AG04449 (cell line): ENCODE results near the gene DEFB112.

Experiments used
- CTCF ChIA-PET: fragments of 350-600 bp; formaldehyde crosslinking; extraction: SDS; loops from one replicate; lab custom pipeline; 2021; ENCODE audit warnings: antibody characterized with exemption; lab: Yijun Ruan, JAX
- POLR2A ChIA-PET: fragments of 400-600, 350-600 bp; formaldehyde crosslinking; extraction: SDS; loops from one replicate; lab custom pipeline; 2020; ENCODE audit warnings: antibody characterized with exemption, inconsistent platforms; lab: Yijun Ruan, JAX
- DNase-seq: peaks from one replicate; pipeline ENCODE4 v3.0.0-alpha.2; 2010; ENCODE audit warnings: low read depth, low spot score
- H3K4me3 ChIP-seq: 2 replicates; pipeline ENCODE4 v1.5.1; 2011; ENCODE audit warnings: low read depth, mild to moderate bottlenecking, control low read depth, low read length
- CTCF ChIP-seq: IDR thresholded peaks from one replicate; pipeline ENCODE4 v1.5.1; 2011; ENCODE audit warnings: mild to moderate bottlenecking, moderate library complexity, low read length, control low read depth, inconsistent platforms; ENCODE audit not compliant: insufficient read depth; ENCODE audit errors: missing control alignments

The DEFB112 gene

GRCh38 chr6:50049829-50050228, at the start of gene DEFB112:
Gene DEFB112, minus strand, starts transcription at chr6:50049929. Its CDS starts 60 bp downstream, at chr6:50049869.
- TF ChIP-seq CTCF: no peak
- POLR2A ChIA-PET: no interaction called here
- no peak within 1 kb of the TSS for H3K4me3 ChIP-seq
- CTCF ChIA-PET: no interaction called here
- DNase-seq: no peak

- no peak for TF ChIP-seq CTCF
- H3K4me3 ChIP-seq: no peak overlapping the region
- ChIA-PET CTCF (no interaction called here), POLR2A (no interaction called here)
- DNase-seq: no peak
Measured at GRCh38 chr6:50098641-50098993, 48.9 kb upstream of the DEFB112 start.

GRCh38 chr6:50097966-50098640, 48.4 kb upstream of the DEFB112 start:
- CTCF ChIA-PET: no interaction called here
- TF ChIP-seq CTCF: no peak
- no peak for DNase-seq
- H3K4me3 ChIP-seq: no peak overlapping the region
- POLR2A ChIA-PET: no interaction called here

GRCh38 chr6:50096296-50096695, 46.6 kb upstream of the DEFB112 start:
- no peak for DNase-seq
- ChIA-PET CTCF (no interaction called here), POLR2A (no interaction called here)
- TF ChIP-seq CTCF: no peak
- no peak overlapping the region for H3K4me3 ChIP-seq

- TF ChIP-seq CTCF: no peak
- H3K4me3 ChIP-seq: no peak overlapping the region
- POLR2A ChIA-PET: no interaction called here
- CTCF ChIA-PET: interaction anchor here (0.8 kb wide), 1 partner anchor 33 kb away, joined by 3 read pairs; no protein-coding TSS in a partner anchor
- DNase-seq: no peak
Measured at GRCh38 chr6:50093938-50094272, 44.2 kb upstream of the DEFB112 start.

- H3K4me3 ChIP-seq: no peak overlapping the region
- TF ChIP-seq CTCF: no peak
- no peak for DNase-seq
- POLR2A ChIA-PET: no interaction called here
- CTCF ChIA-PET: interaction anchor here (0.8 kb wide), 1 partner anchor 33 kb away, joined by 3 read pairs; no protein-coding TSS in a partner anchor
Measured at GRCh38 chr6:50093116-50093937, 43.6 kb upstream of the DEFB112 start.
